ENCODE data around the gene IFNL1. TPM values are rescaled to one million over a fixed set of nuclear protein-coding genes. Genes with fewer than 3 reads are reported as not detected.
A peak's percentile ranks its signal among the peaks of the same experiment; 100 is the strongest.

The IFNL1 gene
- total RNA-seq, 1 donor from 2014 or later = not detected

DNA sequence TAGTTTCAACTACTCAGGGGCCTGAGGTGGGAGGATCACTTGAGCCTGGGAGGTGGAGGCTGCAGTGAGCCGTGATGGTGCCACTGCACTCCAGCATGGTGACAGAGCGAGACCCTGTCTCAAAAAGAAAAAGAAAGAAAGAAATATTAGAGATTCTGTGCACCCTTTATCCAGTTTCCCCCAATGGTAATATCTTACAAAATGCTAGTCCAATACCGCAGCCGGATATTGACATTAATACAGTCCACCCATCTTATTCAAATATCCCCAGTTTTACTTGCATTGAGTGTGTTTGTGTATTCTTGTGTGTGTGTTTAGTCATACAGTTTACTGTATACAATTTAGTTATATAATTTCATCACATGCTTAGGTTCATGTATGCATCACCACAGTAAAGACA lies 39.0 kb upstream of the IFNL1 start:
- no peak overlapping the region for H3K27ac Mint-ChIP-seq (ENCODE audit: unreplicated experiment)
- no peak overlapping the region for H3K4me3 Mint-ChIP-seq (ENCODE audit: unreplicated experiment)
- H3K9me3 Mint-ChIP-seq (ENCODE audit: unreplicated experiment) = peaks cover 4% of the 10 kb centered on the region
- H3K36me3 Mint-ChIP-seq (ENCODE audit: unreplicated experiment) = no peaks in the 10 kb centered on the region
- no peak for DNase-seq
- peaks cover 2% of the 10 kb centered on the region for H3K27me3 Mint-ChIP-seq (ENCODE audit: unreplicated experiment)
- TF ChIP-seq, protein P1, sequence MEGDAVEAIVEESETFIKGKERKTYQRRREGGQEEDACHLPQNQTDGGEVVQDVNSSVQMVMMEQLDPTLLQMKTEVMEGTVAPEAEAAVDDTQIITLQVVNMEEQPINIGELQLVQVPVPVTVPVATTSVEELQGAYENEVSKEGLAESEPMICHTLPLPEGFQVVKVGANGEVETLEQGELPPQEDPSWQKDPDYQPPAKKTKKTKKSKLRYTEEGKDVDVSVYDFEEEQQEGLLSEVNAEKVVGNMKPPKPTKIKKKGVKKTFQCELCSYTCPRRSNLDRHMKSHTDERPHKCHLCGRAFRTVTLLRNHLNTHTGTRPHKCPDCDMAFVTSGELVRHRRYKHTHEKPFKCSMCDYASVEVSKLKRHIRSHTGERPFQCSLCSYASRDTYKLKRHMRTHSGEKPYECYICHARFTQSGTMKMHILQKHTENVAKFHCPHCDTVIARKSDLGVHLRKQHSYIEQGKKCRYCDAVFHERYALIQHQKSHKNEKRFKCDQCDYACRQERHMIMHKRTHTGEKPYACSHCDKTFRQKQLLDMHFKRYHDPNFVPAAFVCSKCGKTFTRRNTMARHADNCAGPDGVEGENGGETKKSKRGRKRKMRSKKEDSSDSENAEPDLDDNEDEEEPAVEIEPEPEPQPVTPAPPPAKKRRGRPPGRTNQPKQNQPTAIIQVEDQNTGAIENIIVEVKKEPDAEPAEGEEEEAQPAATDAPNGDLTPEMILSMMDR (IDR thresholded peaks at IDR 0.05; ENCODE audit: partially characterized antibody, unreplicated experiment) = no peak
- H3K4me1 Mint-ChIP-seq (ENCODE audit: low read depth, unreplicated experiment) = no peaks in the 10 kb centered on the region

DNA sequence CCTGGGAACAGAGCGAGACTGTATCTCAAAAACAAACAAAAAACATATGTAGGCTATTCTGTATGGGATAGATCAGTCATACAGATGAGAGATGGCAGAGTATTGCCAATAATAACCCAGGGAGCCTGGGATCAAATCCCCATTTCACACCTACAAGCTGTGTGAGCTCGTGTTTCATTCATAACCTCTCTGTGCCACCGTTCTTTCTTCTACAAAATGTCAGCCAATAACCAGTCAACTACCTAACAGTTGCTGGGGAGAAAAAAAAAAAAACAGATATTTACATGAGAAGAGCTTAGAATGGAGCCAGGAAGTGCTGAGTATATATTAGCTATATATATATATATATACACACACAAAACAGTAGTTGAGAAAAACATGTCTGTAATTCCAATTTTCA lies 34.5 kb upstream of the IFNL1 start:
- H3K9me3 Mint-ChIP-seq (ENCODE audit: unreplicated experiment) = peaks cover 6% of the 10 kb centered on the region

DNA sequence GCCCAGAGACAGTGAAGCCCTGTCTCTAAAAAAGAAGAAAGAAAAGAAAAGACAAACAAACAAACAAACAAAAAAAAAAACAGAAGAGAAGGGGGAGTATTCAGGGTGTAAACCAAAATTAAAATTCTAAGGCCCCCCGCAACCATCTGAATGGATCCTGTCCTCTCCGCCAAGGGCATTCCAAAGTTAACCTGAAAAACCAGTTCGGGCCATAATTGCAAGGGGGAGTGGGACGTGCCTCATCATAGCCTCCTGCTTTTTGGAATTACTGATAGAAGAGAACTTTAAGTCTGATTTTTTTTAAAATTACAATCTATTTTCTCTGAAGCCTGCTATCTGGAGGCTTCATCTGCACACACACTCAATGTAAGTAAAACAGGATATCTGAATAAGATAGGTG lies 33.7 kb upstream of the IFNL1 start:
- H3K4me3 Mint-ChIP-seq (ENCODE audit: unreplicated experiment) = no peak overlapping the region
- TF ChIP-seq, protein P1 (IDR thresholded peaks at IDR 0.05; ENCODE audit: partially characterized antibody, unreplicated experiment) = no peak
- peaks cover 4% of the 10 kb centered on the region for H3K4me1 Mint-ChIP-seq (ENCODE audit: low read depth, unreplicated experiment)
- H3K27ac Mint-ChIP-seq (ENCODE audit: unreplicated experiment) = no peak overlapping the region
- no peaks in the 10 kb centered on the region for H3K36me3 Mint-ChIP-seq (ENCODE audit: unreplicated experiment)
- peaks cover 14% of the 10 kb centered on the region for H3K27me3 Mint-ChIP-seq (ENCODE audit: unreplicated experiment)
- no peak for DNase-seq
- H3K9me3 Mint-ChIP-seq (ENCODE audit: unreplicated experiment) = peaks cover 4% of the 10 kb centered on the region

More for the DNA sequence above, 34.5 kb upstream of the IFNL1 start:
- no peak overlapping the region for H3K4me3 Mint-ChIP-seq (ENCODE audit: unreplicated experiment)
- TF ChIP-seq, protein P1 (IDR thresholded peaks at IDR 0.05; ENCODE audit: partially characterized antibody, unreplicated experiment) = no peak
- H3K4me1 Mint-ChIP-seq (ENCODE audit: low read depth, unreplicated experiment) = peaks cover 4% of the 10 kb centered on the region
- H3K27me3 Mint-ChIP-seq (ENCODE audit: unreplicated experiment) = peaks cover 14% of the 10 kb centered on the region
- DNase-seq = no peak
- no peaks in the 10 kb centered on the region for H3K36me3 Mint-ChIP-seq (ENCODE audit: unreplicated experiment)
- no peak overlapping the region for H3K27ac Mint-ChIP-seq (ENCODE audit: unreplicated experiment)

DNA sequence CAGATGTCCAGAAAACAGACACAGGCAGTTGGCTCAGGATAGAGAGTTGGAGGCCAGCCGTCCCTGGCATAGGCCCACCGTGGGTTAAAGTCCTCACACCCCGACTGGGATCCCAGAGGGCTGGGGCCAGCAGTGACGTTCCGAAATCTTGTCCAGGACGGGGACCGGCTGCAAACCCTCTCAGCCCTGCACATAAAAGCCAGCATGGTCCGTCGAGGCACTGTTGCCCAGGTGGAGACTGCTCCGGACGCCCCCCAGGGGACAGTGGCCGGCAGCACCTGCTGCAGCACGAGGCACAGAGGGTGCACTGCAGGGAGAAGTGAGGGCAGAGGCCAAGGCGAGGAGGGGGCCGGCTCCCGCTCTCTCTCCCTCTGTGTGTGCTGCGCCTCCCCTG lies 32.3 kb upstream of the IFNL1 start:
- Mint-ChIP-seq H3K4me3 (ENCODE audit: unreplicated experiment) (peak overlapping the region; percentile 77), H3K36me3 (ENCODE audit: unreplicated experiment) (no peaks in the 10 kb centered on the region), H3K27ac (ENCODE audit: unreplicated experiment) (no peak overlapping the region), H3K9me3 (ENCODE audit: unreplicated experiment) (peaks cover 4% of the 10 kb centered on the region), H3K27me3 (ENCODE audit: unreplicated experiment) (peaks cover 14% of the 10 kb centered on the region), H3K4me1 (ENCODE audit: low read depth, unreplicated experiment) (peaks cover 4% of the 10 kb centered on the region)
- DNase-seq = peak; percentile 22
- TF ChIP-seq, protein P1 (IDR thresholded peaks at IDR 0.05; ENCODE audit: partially characterized antibody, unreplicated experiment) = no peak

DNA sequence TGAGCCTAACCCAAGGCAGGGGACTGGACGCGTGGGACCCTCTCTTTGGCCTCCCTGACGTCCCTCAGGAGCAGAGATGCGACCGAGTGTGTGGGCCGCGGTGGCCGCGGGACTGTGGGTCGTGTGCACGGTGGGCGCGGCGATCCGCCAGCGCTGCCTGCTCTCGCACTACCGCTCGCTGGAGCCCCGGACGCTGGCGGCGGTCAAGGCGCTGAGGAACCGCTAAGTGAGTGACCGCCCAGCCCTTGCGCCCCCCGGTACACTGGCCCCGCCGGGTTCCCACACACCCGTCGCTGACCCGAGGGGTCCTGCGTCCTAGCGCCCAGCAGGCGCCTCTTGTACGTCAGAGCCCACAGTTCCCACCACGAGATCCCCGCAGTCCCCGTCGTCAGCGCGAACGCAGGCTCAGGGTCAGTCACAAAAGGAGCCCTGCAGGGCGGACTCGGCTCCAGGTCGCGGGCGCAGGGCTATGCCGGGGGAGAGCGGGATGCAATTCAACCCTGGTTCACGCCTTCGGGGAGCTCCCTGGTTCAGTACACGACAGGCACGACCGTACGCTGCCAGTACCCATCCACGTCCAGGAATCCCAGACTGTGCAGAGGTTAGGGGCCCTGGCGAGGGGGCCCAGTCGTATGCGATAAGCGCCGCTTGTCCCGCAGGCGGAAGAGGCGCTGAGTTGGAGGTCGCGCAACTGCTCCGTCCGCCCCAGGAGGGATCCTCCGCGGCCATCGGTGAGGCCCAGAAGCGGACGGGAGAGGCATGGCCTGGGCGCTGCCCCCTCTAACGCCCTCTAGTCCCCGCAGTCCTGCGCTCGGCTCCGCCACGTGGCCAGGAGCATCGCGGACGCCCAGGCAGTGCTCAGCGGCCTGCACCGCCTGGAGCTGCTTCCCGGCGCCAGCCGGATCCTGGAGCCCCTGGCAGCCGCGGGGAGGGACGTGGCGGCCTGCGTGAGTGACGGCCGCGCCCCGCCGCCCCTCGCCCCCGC lies 31.6 kb upstream of the IFNL1 start:
- Mint-ChIP-seq H3K27ac (ENCODE audit: unreplicated experiment) (no peak overlapping the region), H3K4me1 (ENCODE audit: low read depth, unreplicated experiment) (peaks cover 4% of the 10 kb centered on the region), H3K4me3 (ENCODE audit: unreplicated experiment) (no peak overlapping the region), H3K9me3 (ENCODE audit: unreplicated experiment) (peaks cover 4% of the 10 kb centered on the region), H3K27me3 (ENCODE audit: unreplicated experiment) (peaks cover 14% of the 10 kb centered on the region), H3K36me3 (ENCODE audit: unreplicated experiment) (no peaks in the 10 kb centered on the region)
- TF ChIP-seq, protein P1 (IDR thresholded peaks at IDR 0.05; ENCODE audit: partially characterized antibody, unreplicated experiment) = no peak
- DNase-seq = peak; percentile 65
